Adipocyte (in vitro differentiated cells): ENCODE measurements around the gene ATXN7L3B.

ENCODE experiments used
- DNase-seq: peaks from one replicate; pipeline ENCODE4 v3.0.0-alpha.2; 2015; ENCODE audit warnings: low read depth
- H3K27me3 ChIP-seq: replicated peaks from 2 replicates; pipeline ENCODE4 v1.7.0; 2013; ENCODE audit warnings: mild to moderate bottlenecking, low read length, moderate library complexity; ENCODE audit not compliant: control insufficient read depth, insufficient read depth
- H3K36me3 ChIP-seq: 2 replicates; pipeline ENCODE4 v1.7.0; 2013; ENCODE audit warnings: low read length, mild to moderate bottlenecking, moderate library complexity; ENCODE audit not compliant: control insufficient read depth, insufficient read depth, severe bottlenecking
- H3K4me1 ChIP-seq: 2 replicates; pipeline ENCODE4 v1.7.0; 2013; ENCODE audit warnings: mild to moderate bottlenecking, low read length, moderate library complexity; ENCODE audit not compliant: control insufficient read depth, insufficient read depth
- H3K4me3 ChIP-seq: 2 replicates; pipeline ENCODE4 v1.7.0; 2013; ENCODE audit warnings: mild to moderate bottlenecking, low read length, moderate library complexity
- H3K9ac ChIP-seq: 2 replicates; pipeline ENCODE4 v1.7.0; 2013; ENCODE audit warnings: mild to moderate bottlenecking, low read length, moderate library complexity
- H3K9me3 ChIP-seq: 2 replicates; pipeline ENCODE4 v1.7.0; 2013; ENCODE audit warnings: mild to moderate bottlenecking, low read length, moderate library complexity; ENCODE audit not compliant: control insufficient read depth

Gene ATXN7L3B

GRCh38 chr12:74526535-74526934 lies 11.1 kb upstream of the ATXN7L3B start:
- Histone ChIP-seq H3K4me3 (no peak overlapping the region), H3K9me3 (no peaks in the 10 kb centered on the region), H3K27me3 (no peaks in the 10 kb centered on the region), H3K4me1 (no peaks in the 10 kb centered on the region), H3K36me3 (no peaks in the 10 kb centered on the region), H3K9ac (no peak overlapping the region)
- no peak for DNase-seq

DNA sequence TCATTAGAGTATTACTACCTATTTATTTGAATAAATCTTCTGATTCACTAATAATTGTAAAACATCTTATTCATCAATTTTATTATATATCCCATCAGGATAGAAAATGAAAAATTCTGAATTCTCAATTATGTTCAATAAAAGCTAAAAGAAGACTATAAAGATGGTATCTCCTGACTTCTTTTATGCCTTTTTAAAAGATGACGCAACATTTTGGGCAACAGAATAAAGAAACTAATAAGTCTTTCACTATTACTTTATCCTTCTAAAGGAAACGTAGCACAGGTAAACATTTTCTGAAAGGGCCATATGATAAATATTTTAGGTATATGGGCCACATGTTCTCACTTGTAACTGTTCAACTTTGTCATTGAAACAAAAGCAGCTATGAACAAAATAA lies 10.1 kb upstream of the ATXN7L3B start:
- H3K36me3 ChIP-seq = no peaks in the 10 kb centered on the region
- no peaks in the 10 kb centered on the region for H3K27me3 ChIP-seq
- DNase-seq = no peak
- H3K4me3 ChIP-seq = no peak overlapping the region
- no peak overlapping the region for H3K9ac ChIP-seq
- H3K4me1 ChIP-seq = no peaks in the 10 kb centered on the region
- H3K9me3 ChIP-seq = no peaks in the 10 kb centered on the region

DNA sequence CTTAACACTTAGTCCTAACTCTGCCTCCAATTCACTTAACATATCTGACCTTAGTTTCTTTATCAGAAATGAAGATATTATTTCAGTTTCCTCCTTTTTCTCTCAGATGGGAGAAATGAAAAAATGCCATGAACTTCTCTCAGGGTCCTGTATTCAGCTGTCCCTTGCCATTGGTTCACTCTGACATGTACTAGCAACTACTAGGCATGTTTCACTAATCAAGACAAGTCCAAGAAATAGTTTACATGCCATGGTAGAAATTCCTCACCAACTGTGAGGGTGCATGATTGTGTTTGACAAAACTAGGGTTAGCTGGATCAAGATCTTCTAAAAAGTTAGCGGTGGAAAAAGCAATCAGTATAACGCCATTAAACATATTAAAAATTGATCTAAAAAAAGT lies 7.0 kb upstream of the ATXN7L3B start:
- no peaks in the 10 kb centered on the region for H3K36me3 ChIP-seq
- no peaks in the 10 kb centered on the region for H3K9me3 ChIP-seq
- H3K9ac ChIP-seq = no peak overlapping the region
- no peak overlapping the region for H3K4me3 ChIP-seq
- H3K27me3 ChIP-seq = no peaks in the 10 kb centered on the region
- no peak for DNase-seq
- no peaks in the 10 kb centered on the region for H3K4me1 ChIP-seq

GRCh38 chr12:74535536-74535935 lies 2.1 kb upstream of the ATXN7L3B start:
- Histone ChIP-seq H3K36me3 (no peaks in the 10 kb centered on the region), H3K27me3 (no peaks in the 10 kb centered on the region), H3K4me3 (no peak overlapping the region), H3K9me3 (no peaks in the 10 kb centered on the region), H3K4me1 (peaks cover 25% of the 10 kb centered on the region), H3K9ac (no peak overlapping the region)
- no peak for DNase-seq

DNA sequence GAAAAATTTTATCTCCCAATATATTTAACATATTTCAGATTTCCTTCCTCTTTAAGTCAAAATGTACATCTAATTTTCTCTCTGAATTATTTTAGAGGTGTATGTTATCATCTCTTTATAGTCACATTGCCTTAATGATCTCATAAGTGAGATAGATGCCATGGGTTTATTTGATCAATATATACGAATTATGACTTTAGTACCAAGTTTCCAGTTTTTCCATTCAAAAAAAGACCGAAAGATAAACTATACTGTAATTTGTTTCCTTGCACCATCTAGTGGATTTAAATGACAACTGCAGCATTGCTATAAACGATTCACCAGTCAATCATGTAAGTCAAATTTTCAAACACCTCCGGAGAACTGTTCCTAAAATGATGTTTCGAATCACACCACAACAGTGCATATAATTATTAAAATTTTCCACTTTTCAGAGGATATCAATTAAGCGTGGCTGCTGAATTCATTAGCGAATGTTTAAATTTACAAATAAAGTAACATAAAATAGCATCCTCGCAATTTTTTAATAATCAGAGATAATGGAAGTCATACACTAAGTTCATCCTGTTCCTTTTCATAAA lies 419 bp upstream of the ATXN7L3B start:
- H3K4me1 ChIP-seq = peaks cover 34% of the 10 kb centered on the region
- H3K9ac ChIP-seq = peak overlapping the region; percentile 97
- peak; percentile 88 for DNase-seq
- H3K4me3 ChIP-seq = peak overlapping the region; percentile 94
- H3K36me3 ChIP-seq = peaks cover 8% of the 10 kb centered on the region
- H3K9me3 ChIP-seq = no peaks in the 10 kb centered on the region
- H3K27me3 ChIP-seq = no peaks in the 10 kb centered on the region

- Histone ChIP-seq H3K9ac (peak overlapping the region; percentile 97), H3K36me3 (peaks cover 8% of the 10 kb centered on the region), H3K4me3 (peak overlapping the region; percentile 94), H3K27me3 (no peaks in the 10 kb centered on the region), H3K9me3 (no peaks in the 10 kb centered on the region), H3K4me1 (peaks cover 34% of the 10 kb centered on the region)
- DNase-seq = peak; percentile 17
Measured at GRCh38 chr12:74538491-74539258, 1.0 kb downstream of the ATXN7L3B start.

GRCh38 chr12:74539261-74539660 lies 1.6 kb downstream of the ATXN7L3B start:
- no peaks in the 10 kb centered on the region for H3K9me3 ChIP-seq
- no peaks in the 10 kb centered on the region for H3K27me3 ChIP-seq
- H3K4me1 ChIP-seq = peaks cover 34% of the 10 kb centered on the region
- peak; percentile 21 for DNase-seq
- H3K36me3 ChIP-seq = peaks cover 8% of the 10 kb centered on the region
- H3K4me3 ChIP-seq = peak overlapping the region; percentile 94
- H3K9ac ChIP-seq = peak overlapping the region; percentile 97

GRCh38 chr12:74539765-74540526 lies 2.3 kb downstream of the ATXN7L3B start:
- H3K4me3 ChIP-seq = peak overlapping the region; percentile 94
- H3K9ac ChIP-seq = peak overlapping the region; percentile 97
- H3K4me1 ChIP-seq = peaks cover 34% of the 10 kb centered on the region
- H3K36me3 ChIP-seq = peaks cover 8% of the 10 kb centered on the region
- no peaks in the 10 kb centered on the region for H3K27me3 ChIP-seq
- no peaks in the 10 kb centered on the region for H3K9me3 ChIP-seq
- DNase-seq = peak; percentile 10

DNA sequence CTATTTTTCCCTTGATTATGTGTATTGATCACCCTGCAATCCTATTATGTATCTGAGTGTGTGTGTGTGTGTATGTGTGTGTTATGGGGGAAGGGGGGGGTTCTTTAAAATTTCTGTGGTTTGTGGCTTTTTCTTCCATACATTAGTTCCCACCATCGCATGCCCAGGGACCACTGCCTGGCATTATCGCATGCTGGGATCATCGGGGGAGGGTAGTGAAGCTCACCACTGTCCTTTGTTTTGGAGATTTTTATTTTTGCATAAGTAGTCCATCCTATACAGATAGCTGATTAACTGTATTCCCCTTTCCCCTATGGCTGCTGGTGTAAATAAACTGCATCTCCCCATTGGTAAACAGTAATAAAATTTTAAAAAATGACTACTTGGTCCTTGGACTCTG lies 3.4 kb downstream of the ATXN7L3B start:
- peaks cover 34% of the 10 kb centered on the region for H3K4me1 ChIP-seq
- peak overlapping the region; percentile 94 for H3K4me3 ChIP-seq
- no peaks in the 10 kb centered on the region for H3K9me3 ChIP-seq
- no peak overlapping the region for H3K9ac ChIP-seq
- H3K27me3 ChIP-seq = no peaks in the 10 kb centered on the region
- no peak for DNase-seq
- H3K36me3 ChIP-seq = peaks cover 8% of the 10 kb centered on the region

- H3K4me3 ChIP-seq = no peak overlapping the region
- no peak for DNase-seq
Measured at GRCh38 chr12:74547249-74547648, 9.6 kb downstream of the ATXN7L3B start.

GRCh38 chr12:74551291-74551690 lies 13.7 kb downstream of the ATXN7L3B start:
- H3K27me3 ChIP-seq = no peaks in the 10 kb centered on the region
- no peak overlapping the region for H3K9ac ChIP-seq
- H3K4me3 ChIP-seq = no peak overlapping the region
- H3K4me1 ChIP-seq = peaks cover 16% of the 10 kb centered on the region
- H3K9me3 ChIP-seq = no peaks in the 10 kb centered on the region
- no peak for DNase-seq
- no peaks in the 10 kb centered on the region for H3K36me3 ChIP-seq

More at GRCh38 chr12:74547249-74547648, 9.6 kb downstream of the ATXN7L3B start:
- no peak overlapping the region for H3K9ac ChIP-seq
- no peaks in the 10 kb centered on the region for H3K36me3 ChIP-seq
- H3K9me3 ChIP-seq = no peaks in the 10 kb centered on the region
- no peaks in the 10 kb centered on the region for H3K27me3 ChIP-seq
- H3K4me1 ChIP-seq = peaks cover 16% of the 10 kb centered on the region
